Stimulated activated CD8-positive, alpha-beta memory T cell treated with anti-CD3 and anti-CD28 coated beads, Interleukin-4, amount 100 ng/mL, for 1 hour (primary cell): ENCODE results near the gene C1orf87.

Experiments used
- DNase-seq, 2 donors: peaks; one replicate each; pipeline ENCODE4 v3.0.0-alpha.2; 2020; ENCODE audit warnings: low read depth in 2 of 2, low spot score in 1 of 2

C1orf87 gene

DNA sequence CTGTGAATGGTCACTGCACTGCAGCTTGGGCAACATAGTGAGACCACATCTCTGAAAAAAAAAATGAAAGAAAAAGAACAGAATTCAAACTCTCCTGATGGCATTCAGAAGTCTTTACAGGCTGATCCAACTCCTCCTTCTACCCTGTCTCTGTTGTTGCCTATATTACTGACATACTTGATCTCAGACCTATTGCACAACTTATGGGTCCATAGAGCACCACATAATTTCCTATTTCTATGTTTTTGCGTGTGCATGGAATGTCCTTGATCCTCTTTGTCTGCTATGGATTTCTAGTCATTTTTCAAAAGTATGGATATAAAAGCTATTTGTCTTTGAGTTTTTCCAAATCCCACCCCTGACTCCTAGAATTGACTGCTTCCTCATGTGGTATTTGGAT, 124.6 kb downstream of the C1orf87 start:
- no peak for DNase-seq

DNA sequence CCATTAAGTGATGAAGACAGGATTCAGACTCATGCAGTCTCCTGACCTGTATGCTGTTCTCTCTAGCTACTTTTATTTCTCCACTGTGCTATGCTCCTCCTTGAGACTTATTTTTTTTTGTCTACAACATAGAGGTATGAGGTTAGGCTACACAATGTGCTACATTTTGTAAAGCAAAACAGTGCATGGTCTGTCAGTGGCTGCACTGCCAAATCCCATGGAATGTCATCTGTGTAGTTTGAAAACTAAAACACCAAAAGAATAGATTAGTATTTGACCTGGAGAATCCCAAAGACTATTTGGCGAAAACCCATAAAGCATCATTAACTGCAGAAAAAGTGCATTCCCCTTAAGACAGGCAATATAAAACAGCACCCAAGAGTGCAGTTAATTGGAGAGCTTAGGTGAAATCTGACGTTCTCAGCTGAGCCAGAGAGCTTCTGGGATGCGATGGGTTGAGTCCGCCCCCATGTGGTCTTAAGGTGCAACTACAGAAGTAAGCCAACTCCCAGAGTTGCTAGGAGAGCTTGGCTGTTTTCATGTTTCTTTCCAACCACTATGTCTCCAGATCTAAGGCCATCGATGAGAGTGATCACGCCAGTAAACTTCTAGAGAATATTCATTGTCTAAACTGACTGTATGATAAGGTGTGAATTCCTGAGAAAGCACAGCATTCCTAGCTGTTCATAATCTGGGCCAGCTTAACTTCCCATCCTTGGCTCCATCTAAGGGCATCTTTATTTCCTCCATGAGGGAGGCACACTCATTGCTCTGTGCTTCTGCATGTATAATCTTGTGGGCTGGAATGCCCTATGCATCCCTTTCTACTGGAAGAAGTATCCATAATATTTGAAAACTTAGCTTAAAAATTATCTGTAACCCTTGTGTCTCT, 126.3 kb downstream of the C1orf87 start:
- DNase-seq, result peak in 1 of 2 donors; percentile 21

DNA sequence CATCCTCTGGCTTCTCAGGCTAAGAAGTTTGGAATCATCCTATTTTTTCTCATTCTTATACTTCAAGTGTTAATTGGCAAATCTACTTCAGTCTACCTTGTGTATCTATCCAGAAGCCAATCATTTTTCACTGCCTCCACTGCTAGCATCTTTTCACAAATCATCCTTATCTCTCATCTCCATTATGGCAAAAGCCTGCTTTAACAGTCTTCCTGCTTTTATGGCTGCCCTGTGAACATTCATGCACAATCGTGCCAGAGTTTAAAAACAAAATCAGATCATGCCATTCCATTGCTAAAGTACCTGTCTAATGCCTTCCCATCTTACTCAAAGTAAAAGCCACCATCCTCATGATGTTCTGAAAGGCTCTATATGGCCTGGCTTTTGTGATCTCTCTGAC, 127.8 kb downstream of the C1orf87 start:
- DNase-seq, result no peak
